HEK293 (cell line): ENCODE results near the gene NKX2-8.
A peak's percentile ranks its signal among the peaks of the same experiment; 100 is the strongest.

Source experiments
- CTCF ChIA-PET: fragments of 350-600 bp; formaldehyde crosslinking; extraction: SDS; loops from one replicate; lab custom pipeline; 2021; ENCODE audit warnings: antibody characterized with exemption; lab: Yijun Ruan, JAX
- POLR2A ChIA-PET: fragments of 300-600 bp; formaldehyde crosslinking; extraction: SDS; loops from one replicate; lab custom pipeline; 2020; ENCODE audit warnings: antibody characterized with exemption, inconsistent platforms; lab: Yijun Ruan, JAX
- H3K27ac ChIP-seq: fragments of 200-500 bp; sonication (Bioruptor generic); 2 replicates; pipeline ENCODE4 v1.5.1; 2014; ENCODE audit warnings: low read depth, low read length, control low read depth, inconsistent platforms; ENCODE audit errors: extremely low read depth
- H3K36me3 ChIP-seq, 2 experiments: fragments of 200-500 bp in 1 of 2; sonication (Bioruptor generic) in 1 of 2; 1 replicate in 1 of 2; 2 replicates in 1 of 2; pipeline ENCODE4 v1.5.1; 2014 to 2017; ENCODE audit warnings: inconsistent platforms in 2 of 2, low read length in 2 of 2; ENCODE audit not compliant: control insufficient read depth in 2 of 2, insufficient read depth in 1 of 2
- H3K4me1 ChIP-seq: fragments of 200-500 bp; sonication (Bioruptor generic); 2 replicates; pipeline ENCODE4 v1.5.1; 2014; ENCODE audit warnings: mild to moderate bottlenecking, low read length, inconsistent platforms; ENCODE audit not compliant: control insufficient read depth, insufficient read depth
- H3K4me3 ChIP-seq: 2 replicates; pipeline ENCODE4 v1.5.1; 2011; ENCODE audit warnings: low read depth, mild to moderate bottlenecking, control low read depth, low read length, moderate library complexity
- H3K9me3 ChIP-seq: fragments of 200-500 bp; sonication (Bioruptor generic); 2 replicates; pipeline ENCODE4 v1.5.1; 2014; ENCODE audit warnings: low read depth, low read length, inconsistent platforms; ENCODE audit not compliant: control insufficient read depth, insufficient read depth
- CTCF ChIP-seq: fragments of 450-650 bp; formaldehyde crosslinking; IDR thresholded peaks from 2 replicates; pipeline ENCODE4 v1.5.1; 2016; ENCODE audit warnings: missing biosample characterization, missing genetic modification characterization
- FEZF1 ChIP-seq: fragments of 450-650 bp; formaldehyde crosslinking; IDR thresholded peaks from 2 replicates; pipeline ENCODE4 v1.5.1; 2016; ENCODE audit warnings: missing biosample characterization, missing genetic modification characterization
- GFI1B ChIP-seq: fragments of 450-650 bp; formaldehyde crosslinking; IDR thresholded peaks from 2 replicates; pipeline ENCODE4 v1.5.1; 2016; ENCODE audit warnings: missing biosample characterization, missing genetic modification characterization
- GLIS2 ChIP-seq: fragments of 450-650 bp; formaldehyde crosslinking; IDR thresholded peaks from 2 replicates; pipeline ENCODE4 v1.5.1; 2016; ENCODE audit warnings: missing biosample characterization, missing genetic modification characterization
- INSM2 ChIP-seq: fragments of 450-650 bp; formaldehyde crosslinking; IDR thresholded peaks from 2 replicates; pipeline ENCODE4 v1.5.1; 2016; ENCODE audit warnings: missing biosample characterization, missing genetic modification characterization
- KLF10 ChIP-seq: fragments of 450-650 bp; IDR thresholded peaks from 2 replicates; pipeline ENCODE4 v1.5.1; 2018; ENCODE audit warnings: missing biosample characterization, mild to moderate bottlenecking, missing genetic modification characterization
- PATZ1 ChIP-seq: fragments of 450-650 bp; formaldehyde crosslinking; IDR thresholded peaks from 2 replicates; pipeline ENCODE4 v1.5.1; 2016; ENCODE audit warnings: missing biosample characterization, missing genetic modification characterization
- PRDM1 ChIP-seq: fragments of 450-650 bp; formaldehyde crosslinking; IDR thresholded peaks from 2 replicates; pipeline ENCODE4; 2016; ENCODE audit warnings: missing biosample characterization, missing genetic modification characterization
- ZBTB8A ChIP-seq: fragments of 450-650 bp; formaldehyde crosslinking; IDR thresholded peaks from 2 replicates; pipeline ENCODE4 v1.5.1; 2016; ENCODE audit warnings: missing biosample characterization, missing genetic modification characterization
- ZEB2 ChIP-seq: fragments of 450-650 bp; formaldehyde crosslinking; IDR thresholded peaks from 2 replicates; pipeline ENCODE4 v1.5.1; 2016; ENCODE audit warnings: missing biosample characterization, missing genetic modification characterization
- ZFP3 ChIP-seq: fragments of 450-650 bp; formaldehyde crosslinking; IDR thresholded peaks from 2 replicates; pipeline ENCODE4 v1.5.1; 2016; ENCODE audit warnings: low read depth, missing biosample characterization, missing genetic modification characterization
- ZNF157 ChIP-seq: fragments of 450-650 bp; formaldehyde crosslinking; IDR thresholded peaks from 2 replicates; pipeline ENCODE4 v1.5.1; 2016; ENCODE audit warnings: missing biosample characterization, missing genetic modification characterization
- ZNF202 ChIP-seq: fragments of 450-650 bp; formaldehyde crosslinking; IDR thresholded peaks from 2 replicates; pipeline ENCODE4 v1.5.1; 2016; ENCODE audit warnings: missing biosample characterization, missing genetic modification characterization, borderline replicate concordance
- ZNF266 ChIP-seq: fragments of 450-650 bp; formaldehyde crosslinking; IDR thresholded peaks from 2 replicates; pipeline ENCODE4 v1.5.1; 2016; ENCODE audit warnings: missing biosample characterization, missing genetic modification characterization, low read depth
- ZNF292 ChIP-seq: fragments of 450-650 bp; formaldehyde crosslinking; IDR thresholded peaks from 2 replicates; pipeline ENCODE4 v1.5.1; 2016; ENCODE audit warnings: low read depth, missing biosample characterization, missing genetic modification characterization, borderline replicate concordance
- ZNF514 ChIP-seq: fragments of 450-650 bp; formaldehyde crosslinking; IDR thresholded peaks from 2 replicates; pipeline ENCODE4 v1.5.1; 2016; ENCODE audit warnings: missing biosample characterization, missing genetic modification characterization
- ZNF768 ChIP-seq: fragments of 450-650 bp; formaldehyde crosslinking; IDR thresholded peaks from 2 replicates; pipeline ENCODE4 v1.5.1; 2018; ENCODE audit warnings: missing biosample characterization, mild to moderate bottlenecking, missing genetic modification characterization
- ZNF776 ChIP-seq: fragments of 450-650 bp; formaldehyde crosslinking; IDR thresholded peaks from 2 replicates; pipeline ENCODE4 v1.5.0; 2017; ENCODE audit warnings: missing biosample characterization, missing genetic modification characterization, borderline replicate concordance
- TF ChIP-seq, protein P1 (sequence below): fragments of 450-650 bp; formaldehyde crosslinking; IDR thresholded peaks from 2 replicates; pipeline ENCODE4 v1.5.1; 2016; ENCODE audit warnings: missing biosample characterization, missing genetic modification characterization
- TF ChIP-seq, protein P2 (sequence below): fragments of 450-650 bp; formaldehyde crosslinking; IDR thresholded peaks from 2 replicates; pipeline ENCODE4 v1.5.1; 2016; ENCODE audit warnings: missing biosample characterization, missing genetic modification characterization, low read depth
- TF ChIP-seq, protein P3 (sequence below): fragments of 450-650 bp; formaldehyde crosslinking; IDR thresholded peaks from 2 replicates; pipeline ENCODE4 v1.5.1; 2016; ENCODE audit warnings: missing biosample characterization, missing genetic modification characterization
- TF ChIP-seq, protein P4 (sequence below): fragments of 450-650 bp; formaldehyde crosslinking; IDR thresholded peaks from 2 replicates; pipeline ENCODE4 v1.5.1; 2016; ENCODE audit warnings: missing biosample characterization, missing genetic modification characterization

The NKX2-8 gene

DNA sequence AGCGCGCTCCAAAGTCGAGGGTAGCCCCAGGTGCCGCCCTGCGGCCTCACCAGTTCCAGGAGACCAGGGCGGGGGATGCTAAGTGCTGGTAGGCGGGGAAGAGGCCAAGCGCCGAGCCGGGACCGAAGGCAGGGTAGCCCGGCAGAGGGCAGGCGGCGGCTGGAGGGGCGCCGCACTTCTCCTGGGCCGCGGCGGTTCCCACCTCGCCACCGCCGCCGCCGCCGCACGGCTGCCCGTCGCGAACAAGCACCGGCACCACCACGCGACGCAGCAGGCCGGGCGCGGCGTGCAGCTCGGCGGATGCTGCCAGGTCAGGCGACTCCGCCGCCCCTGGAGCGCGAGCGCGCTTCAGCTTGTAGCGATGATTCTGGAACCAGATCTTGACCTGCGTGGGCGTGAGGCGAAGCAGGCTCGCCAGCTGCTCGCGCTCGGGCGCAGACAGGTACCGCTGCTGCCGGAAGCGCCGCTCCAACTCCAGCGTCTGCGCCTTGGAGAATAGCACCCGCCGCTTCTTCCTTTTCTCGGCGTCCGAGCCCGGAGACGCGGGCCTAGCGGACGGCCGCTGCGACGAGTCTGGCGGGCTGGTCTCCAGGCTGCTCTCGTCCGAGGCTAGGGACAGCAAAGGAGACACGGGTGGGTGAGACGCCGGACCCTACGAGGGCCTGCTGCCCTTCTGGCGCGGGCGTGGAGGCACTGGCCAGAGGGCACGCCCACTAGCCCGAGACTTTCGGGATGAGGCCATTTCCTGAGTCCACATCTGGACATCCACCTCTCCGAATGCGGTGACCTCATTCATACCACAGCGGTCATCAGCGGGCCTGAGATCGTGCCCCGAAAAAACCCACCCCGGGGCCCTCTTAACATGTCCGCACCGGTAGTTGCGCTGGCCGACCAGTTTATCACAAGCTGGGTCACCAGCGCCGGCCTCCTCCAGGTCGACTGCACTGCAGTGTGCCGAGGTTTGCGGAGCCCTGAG, 1.3 kb downstream of the NKX2-8 start:
- peak overlapping the region; percentile 81 for H3K4me3 ChIP-seq
- no peak overlapping the region for H3K27ac ChIP-seq
- ChIA-PET CTCF (no interaction called here), POLR2A (no interaction called here)
- no peaks in the 10 kb centered on the region for H3K4me1 ChIP-seq
- TF ChIP-seq ZNF514 (tag by site-specific recombination) (no peak), GFI1B (no peak), ZFP3 (tag by site-specific recombination) (no peak), ZNF292 (no peak), KLF10 (no peak), ZNF768 (no peak), ZNF157 (tag by site-specific recombination) (no peak), ZNF776 (tag by site-specific recombination) (no peak), ZBTB8A (no peak), PRDM1 (tag by site-specific recombination) (no peak), ZEB2 (tag by site-specific recombination) (no peak), FEZF1 (tag by site-specific recombination) (no peak), CTCF (tag by site-specific recombination) (no peak), GLIS2 (no peak), ZNF202 (0 out of 2 replicates have a peak, but pooled peaks have one; percentile 20)
- TF ChIP-seq, protein P1, sequence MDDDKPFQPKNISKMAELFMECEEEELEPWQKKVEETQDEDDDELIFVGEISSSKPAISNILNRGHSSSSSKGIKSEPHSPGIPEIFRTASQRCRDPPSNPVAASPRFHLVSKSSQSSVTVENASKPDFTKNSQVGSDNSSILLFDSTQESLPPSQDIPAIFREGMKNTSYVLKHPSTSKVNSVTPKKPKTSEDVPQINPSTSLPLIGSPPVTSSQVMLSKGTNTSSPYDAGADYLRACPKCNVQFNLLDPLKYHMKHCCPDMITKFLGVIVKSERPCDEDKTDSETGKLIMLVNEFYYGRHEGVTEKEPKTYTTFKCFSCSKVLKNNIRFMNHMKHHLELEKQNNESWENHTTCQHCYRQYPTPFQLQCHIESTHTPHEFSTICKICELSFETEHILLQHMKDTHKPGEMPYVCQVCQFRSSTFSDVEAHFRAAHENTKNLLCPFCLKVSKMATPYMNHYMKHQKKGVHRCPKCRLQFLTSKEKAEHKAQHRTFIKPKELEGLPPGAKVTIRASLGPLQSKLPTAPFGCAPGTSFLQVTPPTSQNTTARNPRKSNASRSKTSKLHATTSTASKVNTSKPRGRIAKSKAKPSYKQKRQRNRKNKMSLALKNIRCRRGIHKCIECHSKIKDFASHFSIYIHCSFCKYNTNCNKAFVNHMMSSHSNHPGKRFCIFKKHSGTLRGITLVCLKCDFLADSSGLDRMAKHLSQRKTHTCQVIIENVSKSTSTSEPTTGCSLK (tag by site-specific recombination), result no peak
- TF ChIP-seq, protein P2, sequence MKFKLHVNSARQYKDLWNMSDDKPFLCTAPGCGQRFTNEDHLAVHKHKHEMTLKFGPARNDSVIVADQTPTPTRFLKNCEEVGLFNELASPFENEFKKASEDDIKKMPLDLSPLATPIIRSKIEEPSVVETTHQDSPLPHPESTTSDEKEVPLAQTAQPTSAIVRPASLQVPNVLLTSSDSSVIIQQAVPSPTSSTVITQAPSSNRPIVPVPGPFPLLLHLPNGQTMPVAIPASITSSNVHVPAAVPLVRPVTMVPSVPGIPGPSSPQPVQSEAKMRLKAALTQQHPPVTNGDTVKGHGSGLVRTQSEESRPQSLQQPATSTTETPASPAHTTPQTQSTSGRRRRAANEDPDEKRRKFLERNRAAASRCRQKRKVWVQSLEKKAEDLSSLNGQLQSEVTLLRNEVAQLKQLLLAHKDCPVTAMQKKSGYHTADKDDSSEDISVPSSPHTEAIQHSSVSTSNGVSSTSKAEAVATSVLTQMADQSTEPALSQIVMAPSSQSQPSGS (tag by site-specific recombination), result 0 out of 2 replicates have a peak, but pooled peaks have one; percentile 24
- TF ChIP-seq, protein P3, sequence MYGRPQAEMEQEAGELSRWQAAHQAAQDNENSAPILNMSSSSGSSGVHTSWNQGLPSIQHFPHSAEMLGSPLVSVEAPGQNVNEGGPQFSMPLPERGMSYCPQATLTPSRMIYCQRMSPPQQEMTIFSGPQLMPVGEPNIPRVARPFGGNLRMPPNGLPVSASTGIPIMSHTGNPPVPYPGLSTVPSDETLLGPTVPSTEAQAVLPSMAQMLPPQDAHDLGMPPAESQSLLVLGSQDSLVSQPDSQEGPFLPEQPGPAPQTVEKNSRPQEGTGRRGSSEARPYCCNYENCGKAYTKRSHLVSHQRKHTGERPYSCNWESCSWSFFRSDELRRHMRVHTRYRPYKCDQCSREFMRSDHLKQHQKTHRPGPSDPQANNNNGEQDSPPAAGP (tag by site-specific recombination), result no peak
- H3K36me3 ChIP-seq, result no peaks in the 10 kb centered on the region
- H3K9me3 ChIP-seq, result no peaks in the 10 kb centered on the region

- no peaks in the 10 kb centered on the region for H3K9me3 ChIP-seq
- ChIA-PET POLR2A (no interaction called here), CTCF (no interaction called here)
- H3K36me3 ChIP-seq, result no peaks in the 10 kb centered on the region
- H3K27ac ChIP-seq, result no peak overlapping the region
- no peaks in the 10 kb centered on the region for H3K4me1 ChIP-seq
- H3K4me3 ChIP-seq, result no peak overlapping the region
- TF ChIP-seq INSM2 (no peak), PATZ1 (tag by site-specific recombination) (no peak), ZNF266 (tag by site-specific recombination) (no peak)
- TF ChIP-seq, protein P4, sequence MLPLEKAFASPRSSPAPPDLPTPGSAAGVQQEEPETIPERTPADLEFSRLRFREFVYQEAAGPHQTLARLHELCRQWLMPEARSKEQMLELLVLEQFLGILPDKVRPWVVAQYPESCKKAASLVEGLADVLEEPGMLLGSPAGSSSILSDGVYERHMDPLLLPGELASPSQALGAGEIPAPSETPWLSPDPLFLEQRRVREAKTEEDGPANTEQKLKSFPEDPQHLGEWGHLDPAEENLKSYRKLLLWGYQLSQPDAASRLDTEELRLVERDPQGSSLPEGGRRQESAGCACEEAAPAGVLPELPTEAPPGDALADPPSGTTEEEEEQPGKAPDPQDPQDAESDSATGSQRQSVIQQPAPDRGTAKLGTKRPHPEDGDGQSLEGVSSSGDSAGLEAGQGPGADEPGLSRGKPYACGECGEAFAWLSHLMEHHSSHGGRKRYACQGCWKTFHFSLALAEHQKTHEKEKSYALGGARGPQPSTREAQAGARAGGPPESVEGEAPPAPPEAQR (tag by site-specific recombination), result no peak
These were observed 2.1 kb downstream of the NKX2-8 start for GRCh38 chr14:36580141-36580855.
